Measurements from ENCODE around the gene SLC22A13.

SLC22A13 gene

DNA sequence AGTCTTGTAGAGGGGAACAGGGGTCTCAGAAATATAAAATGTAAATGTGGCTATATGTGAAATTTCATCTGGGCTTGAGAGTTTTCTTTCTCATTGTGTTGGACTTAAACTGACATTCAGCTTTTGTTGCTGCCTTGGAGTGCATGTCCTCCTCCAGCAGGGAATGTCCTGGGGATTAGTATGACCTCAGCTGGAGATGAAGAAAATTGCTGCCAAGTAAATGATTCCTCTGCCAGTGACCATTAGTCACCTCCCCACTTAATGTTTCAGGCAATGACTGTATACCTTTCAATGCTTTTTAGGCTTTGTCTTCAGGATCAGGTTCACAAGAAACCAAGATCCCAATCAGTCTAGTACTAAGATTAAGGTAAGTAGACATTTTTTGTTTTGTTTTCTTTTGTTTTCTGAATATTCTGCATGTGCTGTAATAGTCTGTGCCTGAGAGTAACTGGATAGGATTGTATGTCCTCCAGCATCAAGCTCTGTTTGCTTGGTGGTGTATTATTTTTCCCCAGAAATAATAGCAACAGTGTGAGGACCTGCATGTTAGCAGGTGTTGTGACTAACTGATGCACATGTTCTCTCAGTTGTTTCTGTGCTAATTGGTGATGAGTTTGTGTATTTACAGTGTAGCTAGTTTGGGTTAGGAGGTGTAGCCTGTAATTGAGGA is 18.1 kb upstream of the SLC22A13 start:
- TF ChIP-seq, protein P1, sequence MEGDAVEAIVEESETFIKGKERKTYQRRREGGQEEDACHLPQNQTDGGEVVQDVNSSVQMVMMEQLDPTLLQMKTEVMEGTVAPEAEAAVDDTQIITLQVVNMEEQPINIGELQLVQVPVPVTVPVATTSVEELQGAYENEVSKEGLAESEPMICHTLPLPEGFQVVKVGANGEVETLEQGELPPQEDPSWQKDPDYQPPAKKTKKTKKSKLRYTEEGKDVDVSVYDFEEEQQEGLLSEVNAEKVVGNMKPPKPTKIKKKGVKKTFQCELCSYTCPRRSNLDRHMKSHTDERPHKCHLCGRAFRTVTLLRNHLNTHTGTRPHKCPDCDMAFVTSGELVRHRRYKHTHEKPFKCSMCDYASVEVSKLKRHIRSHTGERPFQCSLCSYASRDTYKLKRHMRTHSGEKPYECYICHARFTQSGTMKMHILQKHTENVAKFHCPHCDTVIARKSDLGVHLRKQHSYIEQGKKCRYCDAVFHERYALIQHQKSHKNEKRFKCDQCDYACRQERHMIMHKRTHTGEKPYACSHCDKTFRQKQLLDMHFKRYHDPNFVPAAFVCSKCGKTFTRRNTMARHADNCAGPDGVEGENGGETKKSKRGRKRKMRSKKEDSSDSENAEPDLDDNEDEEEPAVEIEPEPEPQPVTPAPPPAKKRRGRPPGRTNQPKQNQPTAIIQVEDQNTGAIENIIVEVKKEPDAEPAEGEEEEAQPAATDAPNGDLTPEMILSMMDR (IDR thresholded peaks at IDR 0.05; ENCODE audit: low read depth, low read length, missing control alignments) = no peak
- peak; percentile 52 for DNase-seq (ENCODE audit: extremely low read depth, low read depth)
- no peak overlapping the region for H3K4me3 ChIP-seq (replicated peaks; ENCODE audit: low read depth, low read length)

DNA sequence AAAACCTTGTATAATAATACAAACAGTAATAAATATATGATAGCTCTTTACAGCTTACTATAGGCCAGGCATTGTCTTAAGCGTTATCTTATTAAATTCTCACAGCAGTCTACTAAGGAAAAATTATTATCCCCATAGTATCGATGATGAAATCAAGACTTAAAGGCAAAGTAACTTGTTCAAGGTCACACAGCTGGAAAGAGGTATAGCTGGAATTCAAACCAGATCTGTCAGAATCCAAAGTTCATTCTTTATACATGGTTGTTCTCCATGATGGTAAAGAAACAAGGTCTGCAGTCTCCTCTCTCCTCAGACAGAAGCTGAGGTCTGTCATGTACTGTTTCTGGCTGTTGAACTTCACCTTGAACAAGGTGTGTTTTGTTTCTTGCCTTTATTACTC is 15.4 kb upstream of the SLC22A13 start:
- no peak overlapping the region for H3K4me3 ChIP-seq (replicated peaks; ENCODE audit: low read depth, low read length)
- DNase-seq (ENCODE audit: extremely low read depth, low read depth) = no peak
- TF ChIP-seq, protein P1 (IDR thresholded peaks at IDR 0.05; ENCODE audit: low read depth, low read length, missing control alignments) = no peak

GRCh38 chr3:38251197-38251596 is 14.4 kb upstream of the SLC22A13 start:
- no peak for DNase-seq (ENCODE audit: extremely low read depth, low read depth)
- TF ChIP-seq, protein P1 (IDR thresholded peaks at IDR 0.05; ENCODE audit: low read depth, low read length, missing control alignments) = no peak
- no peak overlapping the region for H3K4me3 ChIP-seq (replicated peaks; ENCODE audit: low read depth, low read length)

DNA sequence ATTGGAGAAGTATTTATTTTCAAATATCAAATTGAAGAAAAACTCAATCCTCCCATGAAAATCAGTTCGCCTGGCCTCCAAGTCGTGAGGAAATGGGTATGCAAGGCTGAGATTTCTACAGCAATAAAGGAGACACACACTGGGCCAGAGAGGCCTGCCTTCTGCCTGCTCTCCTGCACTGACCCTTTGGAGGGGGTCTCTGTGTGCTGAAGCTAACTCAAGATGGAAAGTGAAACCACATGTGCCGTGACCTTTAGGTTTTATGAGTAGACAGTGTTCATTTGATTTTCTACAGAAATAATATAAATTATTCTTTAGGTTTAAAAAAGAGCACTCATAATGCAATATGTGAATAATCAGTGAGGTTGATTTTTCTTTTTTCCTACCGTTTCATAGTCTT is 11.9 kb upstream of the SLC22A13 start:
- H3K4me3 ChIP-seq (replicated peaks; ENCODE audit: low read depth, low read length) = no peak overlapping the region
- TF ChIP-seq, protein P1 (IDR thresholded peaks at IDR 0.05; ENCODE audit: low read depth, low read length, missing control alignments) = no peak
- no peak for DNase-seq (ENCODE audit: extremely low read depth, low read depth)

DNA sequence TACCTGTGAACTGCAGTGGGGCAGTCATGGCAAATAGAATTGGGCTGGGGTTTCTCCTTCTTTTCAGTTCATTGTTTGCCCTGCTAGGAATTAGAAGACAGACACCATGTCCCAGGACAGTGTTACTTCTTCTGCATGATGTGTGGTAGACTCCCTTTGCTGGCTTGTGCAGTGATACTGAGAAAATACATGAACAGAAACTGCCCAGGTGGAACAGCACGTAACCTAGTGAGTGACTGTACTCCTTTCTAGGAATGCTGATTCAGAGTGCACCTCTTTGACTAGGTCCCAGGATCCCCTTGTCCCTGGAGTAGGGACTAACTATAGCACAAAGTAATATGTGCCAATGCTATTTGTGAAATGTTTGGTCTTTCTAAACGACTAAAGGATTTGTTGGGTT is 10.7 kb upstream of the SLC22A13 start:
- no peak for DNase-seq (ENCODE audit: extremely low read depth, low read depth)
- no peak overlapping the region for H3K4me3 ChIP-seq (replicated peaks; ENCODE audit: low read depth, low read length)

GRCh38 chr3:38255627-38256026 is 10.0 kb upstream of the SLC22A13 start:
- H3K4me3 ChIP-seq (replicated peaks; ENCODE audit: low read depth, low read length) = no peak overlapping the region
- TF ChIP-seq, protein P1 (IDR thresholded peaks at IDR 0.05; ENCODE audit: low read depth, low read length, missing control alignments) = no peak
- DNase-seq (ENCODE audit: extremely low read depth, low read depth) = no peak

More for the DNA sequence above, 10.7 kb upstream of the SLC22A13 start:
- TF ChIP-seq, protein P1 (IDR thresholded peaks at IDR 0.05; ENCODE audit: low read depth, low read length, missing control alignments) = no peak

DNA sequence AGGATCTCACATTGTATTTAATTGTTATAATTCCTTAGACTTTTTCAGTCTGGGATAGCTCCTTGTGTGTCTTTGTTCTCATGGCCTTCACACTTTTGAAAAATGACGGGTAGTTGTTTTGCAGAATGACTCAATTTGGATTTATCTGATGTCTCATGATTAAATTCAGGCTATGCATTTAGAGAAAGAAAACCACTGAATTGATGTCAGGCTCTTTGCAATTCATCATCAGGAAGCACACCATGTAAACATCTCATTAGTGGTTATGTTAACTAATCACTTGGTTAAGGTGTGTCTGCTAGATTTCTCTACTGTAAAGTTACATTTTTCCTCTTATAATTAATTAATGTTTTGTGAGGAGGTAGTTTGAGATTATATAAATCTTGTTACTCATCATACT is 8.0 kb upstream of the SLC22A13 start:
- H3K4me3 ChIP-seq (replicated peaks; ENCODE audit: low read depth, low read length) = no peak overlapping the region
- TF ChIP-seq, protein P1 (IDR thresholded peaks at IDR 0.05; ENCODE audit: low read depth, low read length, missing control alignments) = no peak

More for the DNA sequence above, 8.0 kb upstream of the SLC22A13 start:
- no peak for DNase-seq (ENCODE audit: extremely low read depth, low read depth)
